NCI-H510A treated with DMSO at 0.1 percent for 48 hours (cell line): Measurements from ENCODE around the gene PHAX.
"Not testable (repeated sequence)": the region's sequence is repeated elsewhere in the genome, so short reads cannot be mapped to it uniquely, and the experiment has no call there.

ENCODE experiments used
- DNase-seq: peaks from one replicate; lab custom pipeline; 2025; lab: John Stamatoyannopoulos, UW

PHAX gene

GRCh38 chr5:126603402-126603991 lies 2.8 kb downstream of the PHAX start:
- no peak for DNase-seq

GRCh38 chr5:126605525-126605924 lies 4.8 kb downstream of the PHAX start:
- DNase-seq: no peak

GRCh38 chr5:126610160-126610559 lies 9.4 kb downstream of the PHAX start:
- no peak for DNase-seq

- DNase-seq: no peak
These were observed 9.9 kb downstream of the PHAX start for GRCh38 chr5:126610616-126611015.

GRCh38 chr5:126613941-126614592 lies 13.3 kb downstream of the PHAX start:
- no peak for DNase-seq

- no peak for DNase-seq
These were observed 14.5 kb downstream of the PHAX start for GRCh38 chr5:126615286-126615685.

GRCh38 chr5:126617603-126618002 lies 16.9 kb downstream of the PHAX start:
- not testable (repeated sequence) for DNase-seq

GRCh38 chr5:126619781-126620180 lies 19.0 kb downstream of the PHAX start:
- DNase-seq: no peak

GRCh38 chr5:126624534-126624933 lies 23.8 kb downstream of the PHAX start:
- no peak for DNase-seq

GRCh38 chr5:126628102-126628501 lies 27.4 kb downstream of the PHAX start:
- DNase-seq: no peak

- DNase-seq: no peak
These were observed 31.2 kb downstream of the PHAX start for GRCh38 chr5:126631920-126632319.

- no peak for DNase-seq
These were observed 32.8 kb downstream of the PHAX start for GRCh38 chr5:126633552-126633951.

GRCh38 chr5:126635585-126635984 lies 34.8 kb downstream of the PHAX start:
- DNase-seq: no peak

GRCh38 chr5:126636956-126637355 lies 36.2 kb downstream of the PHAX start:
- no peak for DNase-seq

GRCh38 chr5:126640866-126641265 lies 40.1 kb downstream of the PHAX start:
- DNase-seq: no peak

- no peak for DNase-seq
These were observed 40.6 kb downstream of the PHAX start for GRCh38 chr5:126641387-126641786.

- no peak for DNase-seq
These were observed 44.4 kb downstream of the PHAX start for GRCh38 chr5:126645132-126645531.

GRCh38 chr5:126647071-126647470 lies 46.3 kb downstream of the PHAX start:
- no peak for DNase-seq

GRCh38 chr5:126648471-126648870 lies 47.7 kb downstream of the PHAX start:
- DNase-seq: no peak

GRCh38 chr5:126649057-126649456 lies 48.3 kb downstream of the PHAX start:
- peak; percentile 29 for DNase-seq

GRCh38 chr5:126649709-126650108 lies 49.0 kb downstream of the PHAX start:
- not testable (repeated sequence) for DNase-seq

- no peak for DNase-seq
These were observed 49.7 kb downstream of the PHAX start for GRCh38 chr5:126650463-126650862.

- no peak for DNase-seq
These were observed 50.3 kb downstream of the PHAX start for GRCh38 chr5:126651013-126651577.
